SK-N-SH (cell line): ENCODE results near the gene KNCN. TPM values are rescaled to one million over a fixed set of nuclear protein-coding genes. Genes with fewer than 3 reads are reported as not detected.

ENCODE experiments used
- CTCF ChIA-PET: fragments of 300-600, 350-600 bp; formaldehyde crosslinking; extraction: SDS; loops from one replicate; lab custom pipeline; 2021; lab: Yijun Ruan, JAX
- POLR2A ChIA-PET: fragments of 350-600 bp; sonication (Branson Sonifier 250); formaldehyde crosslinking; extraction: SDS; loops from one replicate; lab custom pipeline; 2020; ENCODE audit warnings: antibody characterized with exemption, inconsistent platforms; lab: Yijun Ruan, JAX
- DNase-seq: peaks from one replicate; pipeline ENCODE4 v3.0.0; 2012
- H2AFZ ChIP-seq: fragments of 200-600 bp; sonication (generic); 2 replicates; pipeline ENCODE4 v1.8.1; 2016; ENCODE audit warnings: antibody characterized with exemption, mild to moderate bottlenecking, low read depth
- H3F3A ChIP-seq: fragments of 200-600 bp; sonication (generic); replicated peaks from 2 replicates; pipeline ENCODE3; 2016; ENCODE audit warnings: antibody characterized with exemption, mild to moderate bottlenecking; ENCODE audit not compliant: insufficient read depth
- H3K27ac ChIP-seq, 2 experiments: fragments of 200-500 bp in 1 of 2; fragments of 200-600 bp in 1 of 2; sonication (Bioruptor generic) in 1 of 2; sonication (generic), shearing (Covaris generic) in 1 of 2; 2 replicates each; pipeline versions ENCODE4 v1.5.1 to v1.6.1; 2014 to 2016; ENCODE audit warnings: low read depth in 2 of 2, inconsistent platforms in 1 of 2, low read length in 1 of 2, mild to moderate bottlenecking in 1 of 2, mixed read lengths in 1 of 2
- H3K27me3 ChIP-seq: fragments of 200-600 bp; sonication (generic), shearing (Covaris generic); 2 replicates; pipeline ENCODE4 v1.6.1; 2016; ENCODE audit warnings: mixed run types; ENCODE audit not compliant: insufficient read depth
- H3K36me3 ChIP-seq, 2 experiments: fragments of 200-500 bp in 1 of 2; fragments of 200-600 bp in 1 of 2; sonication (Bioruptor generic) in 1 of 2; sonication (generic) in 1 of 2; replicated peaks in 1 of 2; 2 replicates each; pipeline versions ENCODE3 to v1.5.1; 2014 to 2016; ENCODE audit warnings: low read length in 1 of 2, mild to moderate bottlenecking in 1 of 2; ENCODE audit not compliant: insufficient read depth in 2 of 2, control insufficient read depth in 1 of 2
- H3K4me1 ChIP-seq, 2 experiments: fragments of 200-500 bp in 1 of 2; fragments of 200-600 bp in 1 of 2; sonication (Bioruptor generic) in 1 of 2; sonication (generic), shearing (Covaris generic) in 1 of 2; 2 replicates each; pipeline versions ENCODE4 v1.5.1 to v1.6.1; 2014 to 2016; ENCODE audit warnings: low read depth in 1 of 2, low read length in 1 of 2, mixed run types in 1 of 2; ENCODE audit not compliant: insufficient read depth in 2 of 2, control insufficient read depth in 1 of 2
- H3K4me2 ChIP-seq: fragments of 200-600 bp; sonication (generic), shearing (Covaris generic); 2 replicates; pipeline ENCODE4 v1.6.1; 2017; ENCODE audit warnings: mixed run types
- H3K4me3 ChIP-seq, 2 experiments: fragments of 200-500 bp in 1 of 2; fragments of 200-600 bp in 1 of 2; sonication (Bioruptor generic) in 1 of 2; sonication (generic), shearing (Covaris generic) in 1 of 2; 2 replicates each; pipeline versions ENCODE4 v1.5.1 to v1.8.1; 2014 to 2016; ENCODE audit warnings: low read depth in 2 of 2, inconsistent platforms in 1 of 2, low read length in 1 of 2, mild to moderate bottlenecking in 1 of 2, mixed read lengths in 1 of 2, moderate library complexity in 1 of 2
- H3K79me2 ChIP-seq: fragments of 200-600 bp; sonication (generic); 2 replicates; pipeline ENCODE4 v1.8.1; 2017; ENCODE audit warnings: mild to moderate bottlenecking; ENCODE audit not compliant: insufficient read depth
- H3K9ac ChIP-seq: fragments of 200-600 bp; sonication (generic); 2 replicates; pipeline ENCODE4 v1.6.1; 2017; ENCODE audit warnings: mixed run types
- H3K9me2 ChIP-seq: fragments of 200-600 bp; sonication (generic); 2 replicates; pipeline ENCODE4 v1.6.1; 2017; ENCODE audit warnings: mixed run types
- H3K9me3 ChIP-seq: fragments of 200-600 bp; sonication (generic); 2 replicates; pipeline ENCODE4 v1.6.1; 2017; ENCODE audit warnings: mixed run types, mild to moderate bottlenecking, moderate library complexity
- H4K20me1 ChIP-seq: fragments of 200-600 bp; sonication (generic); 2 replicates; pipeline ENCODE4 v1.6.1; 2017; ENCODE audit warnings: mild to moderate bottlenecking, mixed run types; ENCODE audit not compliant: insufficient read depth
- ELF1 ChIP-seq: IDR thresholded peaks from 2 replicates; pipeline ENCODE4 v1.4.0; 2012
- EP300 ChIP-seq, 2 experiments: IDR thresholded peaks; 2 replicates each; pipeline versions ENCODE4 v1.4.0 to v1.6.1; 2012; ENCODE audit warnings: borderline replicate concordance in 1 of 2, low read depth in 1 of 2, low read length in 1 of 2
- FOSL2 ChIP-seq: IDR thresholded peaks from 2 replicates; pipeline ENCODE4 v1.4.0; 2012; ENCODE audit warnings: low read depth, mild to moderate bottlenecking, moderate library complexity, borderline replicate concordance
- FOXJ3 ChIP-seq: sonication (generic); formaldehyde crosslinking; IDR thresholded peaks from 2 replicates; pipeline ENCODE4 v1.5.1; 2020; ENCODE audit warnings: mild to moderate bottlenecking, missing genetic modification reagents
- FOXM1 ChIP-seq: IDR thresholded peaks from 2 replicates; pipeline ENCODE4 v1.4.0; 2012; ENCODE audit warnings: low read depth, mild to moderate bottlenecking
- GABPA ChIP-seq: IDR thresholded peaks from 2 replicates; pipeline ENCODE4 v1.4.0; 2012; ENCODE audit warnings: low read depth, mild to moderate bottlenecking
- IRF3 ChIP-seq: fragments of 150-350 bp; IDR thresholded peaks from 2 replicates; pipeline ENCODE4 v1.6.1; 2016; ENCODE audit warnings: mild to moderate bottlenecking, low read depth, low read length
- JUND ChIP-seq: IDR thresholded peaks from 2 replicates; pipeline ENCODE4 v1.4.0; 2012
- MEF2A ChIP-seq: IDR thresholded peaks from 2 replicates; pipeline ENCODE4 v1.4.0; 2012; ENCODE audit warnings: low read depth, borderline replicate concordance
- NFIC ChIP-seq: IDR thresholded peaks from 2 replicates; pipeline ENCODE4 v1.4.0; 2012; ENCODE audit warnings: borderline replicate concordance
- NRF1 ChIP-seq: IDR thresholded peaks from 2 replicates; pipeline ENCODE4 v1.6.1; 2012; ENCODE audit warnings: low read depth, mild to moderate bottlenecking, low read length
- TAF1 ChIP-seq: IDR thresholded peaks from 2 replicates; pipeline ENCODE4 v1.6.1; 2012; ENCODE audit warnings: low read depth, mild to moderate bottlenecking, low read length, moderate library complexity, borderline replicate concordance
- TEAD4 ChIP-seq: IDR thresholded peaks from 2 replicates; pipeline ENCODE4 v1.4.0; 2012; ENCODE audit warnings: mild to moderate bottlenecking, borderline replicate concordance; ENCODE audit not compliant: insufficient read depth
- WGBS: methylation state at CpG from one replicate; pipeline ENCODE4 v1.1.6; 2017; ENCODE audit warnings: low lambda C conversion rate; 5-methylcytosine and 5-hydroxymethylcytosine counted together
- polyA plus RNA-seq, 3 experiments: library from polyadenylated mRNA; depleted of rRNA; stranded (reverse); fragments of >200 nt; gene quantifications; 2 replicates each; pipeline ENCODE4 v1.2.3, GENCODE V29; 2012
- TF ChIP-seq, protein P1 (sequence below): IDR thresholded peaks from 2 replicates; pipeline ENCODE4 v1.4.0; 2012; ENCODE audit warnings: low read depth
- TF ChIP-seq, protein P2 (sequence below): IDR thresholded peaks from 2 replicates; pipeline ENCODE4 v1.6.1; 2012; ENCODE audit warnings: mild to moderate bottlenecking, low read depth, low read length, moderate library complexity
- TF ChIP-seq, protein P3 (sequence below): fragments of 150-350 bp; IDR thresholded peaks from 2 replicates; pipeline ENCODE4 v1.6.1; 2017; ENCODE audit warnings: antibody characterized with exemption, low read length, low read depth, borderline replicate concordance
- TF ChIP-seq, protein P4 (sequence below): IDR thresholded peaks from 2 replicates; pipeline ENCODE4 v1.4.0; 2012; ENCODE audit warnings: low read depth, borderline replicate concordance

KNCN gene
- polyA plus RNA-seq, 1 of the 3 experiments (the other 2 are of a cell fraction), result not detected

- H3K9me2 ChIP-seq, result no peaks in the 10 kb centered on the region
- H3K4me1 ChIP-seq, result peaks cover 12 to 38% of the 10 kb centered on the region in 2 experiments; a peak in 3 of 4 replicates
- H3F3A ChIP-seq, result peaks cover 27% of the 10 kb centered on the region
- H2AFZ ChIP-seq, result no peak overlapping the region
- no peak overlapping the region for H3K4me2 ChIP-seq
- no peak for DNase-seq
- no peaks in the 10 kb centered on the region for H3K9me3 ChIP-seq
- POLR2A ChIA-PET, result interaction anchor here (0.6 kb wide), 1 partner anchor 57 kb away, joined by 4 read pairs; no protein-coding TSS in a partner anchor
- no peak overlapping the region for H3K4me3 ChIP-seq
- H3K79me2 ChIP-seq, result no peaks in the 10 kb centered on the region
- 97% methylated on average over 4 of the region's 4 CpGs for WGBS
- CTCF ChIA-PET, result interaction anchor here (1.0 to 5.9 kb wide), 8 partner anchors 10 to 76 kb away, joined by 3 to 38 read pairs (median 7); no protein-coding TSS in a partner anchor
- H3K27me3 ChIP-seq, result no peaks in the 10 kb centered on the region
- no peak overlapping the region for H3K9ac ChIP-seq
- no peak overlapping the region for H3K27ac ChIP-seq
- H3K36me3 ChIP-seq, result no peaks in the 10 kb centered on the region
- no peaks in the 10 kb centered on the region for H4K20me1 ChIP-seq
- TF ChIP-seq ELF1 (no peak), TEAD4 (no peak), GABPA (no peak), FOXM1 (no peak), FOSL2 (no peak), FOXJ3 (CRISPR knock-in tag) (no peak)
- TF ChIP-seq, protein P1, sequence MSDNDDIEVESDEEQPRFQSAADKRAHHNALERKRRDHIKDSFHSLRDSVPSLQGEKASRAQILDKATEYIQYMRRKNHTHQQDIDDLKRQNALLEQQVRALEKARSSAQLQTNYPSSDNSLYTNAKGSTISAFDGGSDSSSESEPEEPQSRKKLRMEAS, result no peak
- TF ChIP-seq, protein P2, sequence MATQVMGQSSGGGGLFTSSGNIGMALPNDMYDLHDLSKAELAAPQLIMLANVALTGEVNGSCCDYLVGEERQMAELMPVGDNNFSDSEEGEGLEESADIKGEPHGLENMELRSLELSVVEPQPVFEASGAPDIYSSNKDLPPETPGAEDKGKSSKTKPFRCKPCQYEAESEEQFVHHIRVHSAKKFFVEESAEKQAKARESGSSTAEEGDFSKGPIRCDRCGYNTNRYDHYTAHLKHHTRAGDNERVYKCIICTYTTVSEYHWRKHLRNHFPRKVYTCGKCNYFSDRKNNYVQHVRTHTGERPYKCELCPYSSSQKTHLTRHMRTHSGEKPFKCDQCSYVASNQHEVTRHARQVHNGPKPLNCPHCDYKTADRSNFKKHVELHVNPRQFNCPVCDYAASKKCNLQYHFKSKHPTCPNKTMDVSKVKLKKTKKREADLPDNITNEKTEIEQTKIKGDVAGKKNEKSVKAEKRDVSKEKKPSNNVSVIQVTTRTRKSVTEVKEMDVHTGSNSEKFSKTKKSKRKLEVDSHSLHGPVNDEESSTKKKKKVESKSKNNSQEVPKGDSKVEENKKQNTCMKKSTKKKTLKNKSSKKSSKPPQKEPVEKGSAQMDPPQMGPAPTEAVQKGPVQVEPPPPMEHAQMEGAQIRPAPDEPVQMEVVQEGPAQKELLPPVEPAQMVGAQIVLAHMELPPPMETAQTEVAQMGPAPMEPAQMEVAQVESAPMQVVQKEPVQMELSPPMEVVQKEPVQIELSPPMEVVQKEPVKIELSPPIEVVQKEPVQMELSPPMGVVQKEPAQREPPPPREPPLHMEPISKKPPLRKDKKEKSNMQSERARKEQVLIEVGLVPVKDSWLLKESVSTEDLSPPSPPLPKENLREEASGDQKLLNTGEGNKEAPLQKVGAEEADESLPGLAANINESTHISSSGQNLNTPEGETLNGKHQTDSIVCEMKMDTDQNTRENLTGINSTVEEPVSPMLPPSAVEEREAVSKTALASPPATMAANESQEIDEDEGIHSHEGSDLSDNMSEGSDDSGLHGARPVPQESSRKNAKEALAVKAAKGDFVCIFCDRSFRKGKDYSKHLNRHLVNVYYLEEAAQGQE, result no peak
Observed at GRCh38 chr1:46517932-46518498, 33.4 kb downstream of the KNCN start.

GRCh38 chr1:46517010-46517600 is 34.3 kb downstream of the KNCN start:
- WGBS, result 70% methylated on average over 8 of the region's 10 CpGs
- TF ChIP-seq TAF1 (no peak), NFIC (no peak), JUND (no peak), NRF1 (no peak), EP300 (IDR thresholded peaks at IDR 0.05; ENCODE audit: borderline replicate concordance in 1 of 2, low read depth in 1 of 2, low read length in 1 of 2) (no peak), FOXJ3 (CRISPR knock-in tag) (no peak), FOXM1 (no peak), MEF2A (no peak), IRF3 (no peak)
- TF ChIP-seq, protein P3, sequence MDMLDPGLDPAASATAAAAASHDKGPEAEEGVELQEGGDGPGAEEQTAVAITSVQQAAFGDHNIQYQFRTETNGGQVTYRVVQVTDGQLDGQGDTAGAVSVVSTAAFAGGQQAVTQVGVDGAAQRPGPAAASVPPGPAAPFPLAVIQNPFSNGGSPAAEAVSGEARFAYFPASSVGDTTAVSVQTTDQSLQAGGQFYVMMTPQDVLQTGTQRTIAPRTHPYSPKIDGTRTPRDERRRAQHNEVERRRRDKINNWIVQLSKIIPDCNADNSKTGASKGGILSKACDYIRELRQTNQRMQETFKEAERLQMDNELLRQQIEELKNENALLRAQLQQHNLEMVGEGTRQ, result no peak
- TF ChIP-seq, protein P4, sequence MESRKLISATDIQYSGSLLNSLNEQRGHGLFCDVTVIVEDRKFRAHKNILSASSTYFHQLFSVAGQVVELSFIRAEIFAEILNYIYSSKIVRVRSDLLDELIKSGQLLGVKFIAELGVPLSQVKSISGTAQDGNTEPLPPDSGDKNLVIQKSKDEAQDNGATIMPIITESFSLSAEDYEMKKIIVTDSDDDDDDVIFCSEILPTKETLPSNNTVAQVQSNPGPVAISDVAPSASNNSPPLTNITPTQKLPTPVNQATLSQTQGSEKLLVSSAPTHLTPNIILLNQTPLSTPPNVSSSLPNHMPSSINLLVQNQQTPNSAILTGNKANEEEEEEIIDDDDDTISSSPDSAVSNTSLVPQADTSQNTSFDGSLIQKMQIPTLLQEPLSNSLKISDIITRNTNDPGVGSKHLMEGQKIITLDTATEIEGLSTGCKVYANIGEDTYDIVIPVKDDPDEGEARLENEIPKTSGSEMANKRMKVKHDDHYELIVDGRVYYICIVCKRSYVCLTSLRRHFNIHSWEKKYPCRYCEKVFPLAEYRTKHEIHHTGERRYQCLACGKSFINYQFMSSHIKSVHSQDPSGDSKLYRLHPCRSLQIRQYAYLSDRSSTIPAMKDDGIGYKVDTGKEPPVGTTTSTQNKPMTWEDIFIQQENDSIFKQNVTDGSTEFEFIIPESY, result no peak

More at GRCh38 chr1:46517010-46517600, 34.3 kb downstream of the KNCN start:
- Histone ChIP-seq H3F3A (peaks cover 19% of the 10 kb centered on the region), H3K36me3 (no peaks in the 10 kb centered on the region), H3K9me3 (no peaks in the 10 kb centered on the region), H3K27me3 (no peaks in the 10 kb centered on the region), H3K9ac (no peak overlapping the region), H3K79me2 (no peaks in the 10 kb centered on the region), H3K9me2 (no peaks in the 10 kb centered on the region), H3K4me2 (no peak overlapping the region), H3K4me1 (peaks cover 12 to 29% of the 10 kb centered on the region in 2 experiments; a peak in 3 of 4 replicates), H4K20me1 (no peaks in the 10 kb centered on the region), H2AFZ (no peak overlapping the region), H3K4me3 (no peak overlapping the region), H3K27ac (no peak overlapping the region)
- DNase-seq, result no peak
- ChIA-PET CTCF (interaction anchor here (1.0 to 5.9 kb wide), 7 partner anchors 10 to 75 kb away, joined by 3 to 38 read pairs (median 6); no protein-coding TSS in a partner anchor), POLR2A (interaction anchor here (0.9 kb wide), 1 partner anchor 10 kb away, joined by 4 read pairs; no protein-coding TSS in a partner anchor)
